ENCODE data around the gene SNRPB2.

GRCh38 chr20:16732506-16733152 lies 2.8 kb downstream of the SNRPB2 start:
- TF ChIP-seq POLR2A (IDR thresholded peaks at IDR 0.05; ENCODE audit: low read length) (no peak), GATA1 (IDR thresholded peaks at IDR 0.05; ENCODE audit: low read depth, low read length) (no peak)
